DND-41 (cell line): ENCODE measurements around the gene KIAA1958.

Experiments
- ATAC-seq: fragments of 200-7000 bp; cut with Tn5 transposase; 3 replicates; pipeline ENCODE4 v1.9.1; 2021; ENCODE audit warnings: low read depth; ENCODE audit not compliant: insufficient read depth
- DNase-seq: peaks from one replicate; pipeline ENCODE4 v3.0.0-alpha.2; 2020
- H2AFZ ChIP-seq: 2 replicates; pipeline ENCODE4 v1.6.0; 2012; ENCODE audit warnings: low read depth, low read length
- H3K27ac ChIP-seq: 2 replicates; pipeline ENCODE4 v1.5.1; 2012; ENCODE audit warnings: low read length, inconsistent platforms
- H3K27me3 ChIP-seq: fragments of 200-600 bp; sonication (generic); 2 replicates; pipeline ENCODE4 v1.6.0; 2012; ENCODE audit warnings: low read length, mild to moderate bottlenecking, inconsistent platforms; ENCODE audit not compliant: insufficient read depth, poor library complexity
- H3K36me3 ChIP-seq: 2 replicates; pipeline ENCODE4 v1.5.1; 2012; ENCODE audit warnings: low read length, inconsistent platforms; ENCODE audit not compliant: insufficient read depth
- H3K4me1 ChIP-seq: 2 replicates; pipeline ENCODE4 v1.5.1; 2012; ENCODE audit warnings: mild to moderate bottlenecking, low read length; ENCODE audit not compliant: insufficient read depth
- H3K4me2 ChIP-seq: 2 replicates; pipeline ENCODE4 v1.6.0; 2012; ENCODE audit warnings: mild to moderate bottlenecking, moderate library complexity, low read length, inconsistent platforms; ENCODE audit not compliant: insufficient read depth
- H3K4me3 ChIP-seq, 2 experiments: fragments of 200-600 bp in 1 of 2; shearing (Covaris generic) in 1 of 2; 2 replicates each; pipeline ENCODE4 v1.5.1; 2012 to 2016; ENCODE audit warnings: inconsistent platforms in 2 of 2, low read length in 2 of 2, mild to moderate bottlenecking in 2 of 2, low read depth in 1 of 2, moderate library complexity in 1 of 2
- H3K79me2 ChIP-seq: 2 replicates; pipeline ENCODE4 v1.6.0; 2012; ENCODE audit warnings: low read length, inconsistent platforms; ENCODE audit not compliant: insufficient read depth
- H3K9ac ChIP-seq: 2 replicates; pipeline ENCODE4 v1.6.0; 2012; ENCODE audit warnings: low read depth, mild to moderate bottlenecking, inconsistent platforms, low read length, moderate library complexity
- H3K9me3 ChIP-seq: 2 replicates; pipeline ENCODE4 v1.5.1; 2012; ENCODE audit warnings: low read length, moderate library complexity, mild to moderate bottlenecking, inconsistent platforms; ENCODE audit not compliant: insufficient read depth, severe bottlenecking
- H4K20me1 ChIP-seq: 2 replicates; pipeline ENCODE4 v1.6.0; 2012; ENCODE audit warnings: low read length; ENCODE audit not compliant: insufficient read depth
- CTCF ChIP-seq: IDR thresholded peaks from 2 replicates; pipeline ENCODE4 v1.5.1; 2012; ENCODE audit warnings: borderline replicate concordance, low read length, moderate library complexity, mild to moderate bottlenecking; ENCODE audit not compliant: poor library complexity, severe bottlenecking; ENCODE audit errors: extremely low read depth
- EZH2 ChIP-seq: IDR thresholded peaks from 3 replicates; pipeline ENCODE4 v1.6.1; 2012; ENCODE audit warnings: borderline replicate concordance, low read depth, mild to moderate bottlenecking, moderate library complexity, low read length, inconsistent platforms; ENCODE audit not compliant: severe bottlenecking

Gene KIAA1958

GRCh38 chr9:112599732-112600131 lies 113.1 kb downstream of the KIAA1958 start:
- H2AFZ ChIP-seq: no peak overlapping the region
- no peak overlapping the region for H3K9ac ChIP-seq
- ATAC-seq (no peak), DNase-seq (no peak)
- H3K79me2 ChIP-seq: peaks cover 5% of the 10 kb centered on the region; the same call in 1 of the 2 replicates
- H3K27ac ChIP-seq: no peak overlapping the region
- no peaks in the 10 kb centered on the region; the same call in 1 of the 2 replicates for H4K20me1 ChIP-seq
- no peak overlapping the region for H3K4me3 ChIP-seq
- H3K4me1 ChIP-seq: no peaks in the 10 kb centered on the region
- TF ChIP-seq CTCF (no peak), EZH2 (no peak)
- H3K27me3 ChIP-seq: no peaks in the 10 kb centered on the region
- H3K9me3 ChIP-seq: no peaks in the 10 kb centered on the region
- peaks cover 3% of the 10 kb centered on the region; the same call in 1 of the 2 replicates for H3K36me3 ChIP-seq
- no peak overlapping the region for H3K4me2 ChIP-seq

GRCh38 chr9:112601636-112602035 lies 115.0 kb downstream of the KIAA1958 start:
- DNase-seq: no peak
- TF ChIP-seq CTCF (no peak), EZH2 (no peak)
- Histone ChIP-seq H3K4me1 (no peaks in the 10 kb centered on the region), H3K27me3 (no peaks in the 10 kb centered on the region), H3K79me2 (peaks cover 5% of the 10 kb centered on the region; the same call in 1 of the 2 replicates), H3K4me3 (no peak overlapping the region), H2AFZ (no peak overlapping the region), H4K20me1 (no peaks in the 10 kb centered on the region; the same call in 1 of the 2 replicates), H3K36me3 (peaks cover 3% of the 10 kb centered on the region; the same call in 1 of the 2 replicates), H3K9ac (no peak overlapping the region), H3K27ac (no peak overlapping the region), H3K4me2 (no peak overlapping the region), H3K9me3 (no peaks in the 10 kb centered on the region)
- ATAC-seq: no peak

- H3K27me3 ChIP-seq: no peaks in the 10 kb centered on the region
- H4K20me1 ChIP-seq: no peaks in the 10 kb centered on the region
- H3K9ac ChIP-seq: no peak overlapping the region
- no peak overlapping the region for H3K4me2 ChIP-seq
- no peak overlapping the region for H2AFZ ChIP-seq
- no peaks in the 10 kb centered on the region for H3K9me3 ChIP-seq
- no peaks in the 10 kb centered on the region for H3K79me2 ChIP-seq
- DNase-seq: no peak
- no peaks in the 10 kb centered on the region for H3K36me3 ChIP-seq
- no peak overlapping the region for H3K4me3 ChIP-seq
- H3K4me1 ChIP-seq: no peaks in the 10 kb centered on the region
- TF ChIP-seq CTCF (no peak), EZH2 (no peak)
- no peak for ATAC-seq
- H3K27ac ChIP-seq: no peak overlapping the region
These were observed 118.2 kb downstream of the KIAA1958 start for GRCh38 chr9:112604790-112605189.

- H3K27ac ChIP-seq: no peak overlapping the region
- H2AFZ ChIP-seq: no peak overlapping the region
- no peaks in the 10 kb centered on the region for H3K4me1 ChIP-seq
- H3K27me3 ChIP-seq: no peaks in the 10 kb centered on the region
- H3K4me3 ChIP-seq: no peak overlapping the region
- no peak for DNase-seq
- TF ChIP-seq EZH2 (no peak), CTCF (no peak)
- no peaks in the 10 kb centered on the region for H3K79me2 ChIP-seq
- no peaks in the 10 kb centered on the region for H3K36me3 ChIP-seq
- ATAC-seq: no peak
- H3K9me3 ChIP-seq: no peaks in the 10 kb centered on the region
- no peaks in the 10 kb centered on the region for H4K20me1 ChIP-seq
- H3K9ac ChIP-seq: no peak overlapping the region
- no peak overlapping the region for H3K4me2 ChIP-seq
These were observed 118.9 kb downstream of the KIAA1958 start for GRCh38 chr9:112605518-112605917.
